Naive B cell (primary cell): Measurements from ENCODE around the gene RNF213. TPM values are rescaled to one million over a fixed set of nuclear protein-coding genes. Genes with fewer than 3 reads are reported as not detected.

Experiments used
- ATAC-seq, 2 donors: fragments of 150-1000 bp; cut with Tn5 transposase; 2 replicates each; pipeline ENCODE4 v1.10.0; 2021; ENCODE audit warnings: low read depth in 2 of 2, mild to moderate bottlenecking in 2 of 2, moderate library complexity in 2 of 2
- DNase-seq: peaks from one replicate; pipeline ENCODE4 v3.0.0; 2022
- H3K27ac Mint-ChIP-seq, 6 donors: one replicate each; pipeline ENCODE4 v1.8.0; 2020 to 2022; ENCODE audit warnings: mild to moderate bottlenecking in 6 of 6, mixed read lengths in 6 of 6, moderate library complexity in 5 of 6, inconsistent platforms in 2 of 6
- H3K27me3 Mint-ChIP-seq, 3 donors: one replicate each; pipeline ENCODE4 v1.8.0; 2021 to 2022; ENCODE audit warnings: mixed read lengths in 3 of 3, mild to moderate bottlenecking in 1 of 3
- H3K36me3 Mint-ChIP-seq, 2 donors: one replicate each; pipeline ENCODE4 v1.8.0; 2020 to 2022; ENCODE audit warnings: mixed read lengths in 2 of 2, inconsistent platforms in 1 of 2, mild to moderate bottlenecking in 1 of 2
- H3K4me1 Mint-ChIP-seq, 3 donors: one replicate each; pipeline ENCODE4 v1.8.0; 2020 to 2022; ENCODE audit warnings: mixed read lengths in 3 of 3, inconsistent platforms in 1 of 3, mild to moderate bottlenecking in 1 of 3, moderate library complexity in 1 of 3
- H3K4me3 Mint-ChIP-seq, 8 donors: one replicate each; pipeline ENCODE4 v1.8.0; 2020 to 2022; ENCODE audit warnings: mild to moderate bottlenecking in 8 of 8, mixed read lengths in 8 of 8, moderate library complexity in 8 of 8, inconsistent platforms in 2 of 8
- H3K9me3 Mint-ChIP-seq, 7 donors: one replicate each; pipeline ENCODE4 v1.8.0; 2020 to 2022; ENCODE audit warnings: mixed read lengths in 7 of 7, mild to moderate bottlenecking in 5 of 7, inconsistent platforms in 2 of 7, moderate library complexity in 1 of 7
- polyA plus RNA-seq, 6 donors: library from polyadenylated mRNA; unstranded; fragments of 300-500 nt; fragmentation: Illumina TruSeq; gene quantifications; one replicate each; pipeline ENCODE4 v1.2.3, GENCODE V29; 2021; ENCODE audit warnings: low read depth in 6 of 6

Gene RNF213
- polyA plus RNA-seq, 6 donors from 2014 or later: 9.2 to 34.7 (median 18.3) TPM

- no peak for ATAC-seq
- Mint-ChIP-seq H3K9me3 (no peaks in the 10 kb centered on the region), H3K4me3 (no peak overlapping the region), H3K27ac (peak overlapping the region in 1 of 6 donors; percentile 68), H3K27me3 (no peaks in the 10 kb centered on the region), H3K4me1 (peaks cover 25 to 38% (median 34%) of the 10 kb centered on the region in 3 donors), H3K36me3 (peaks cover 0 to 5% of the 10 kb centered on the region in 2 donors)
- no peak for DNase-seq
Measured at GRCh38 chr17:80422981-80423380, 162.3 kb downstream of the RNF213 start.

- H3K4me1 Mint-ChIP-seq: peaks cover 25 to 35% (median 34%) of the 10 kb centered on the region in 3 donors
- no peak for DNase-seq
- H3K27ac Mint-ChIP-seq: peak overlapping the region in 2 of 6 donors; percentile 58 to 87
- H3K27me3 Mint-ChIP-seq: no peaks in the 10 kb centered on the region
- peak overlapping the region in 4 of 8 donors; percentile 56 to 65 (median 61) for H3K4me3 Mint-ChIP-seq
- no peaks in the 10 kb centered on the region for H3K9me3 Mint-ChIP-seq
- no peak for ATAC-seq
- H3K36me3 Mint-ChIP-seq: no peaks in the 10 kb centered on the region
Measured at GRCh38 chr17:80423536-80424225, 163.0 kb downstream of the RNF213 start.

- Mint-ChIP-seq H3K4me1 (peaks cover 25 to 35% (median 34%) of the 10 kb centered on the region in 3 donors), H3K4me3 (peak overlapping the region in 6 of 8 donors; percentile 36 to 66 (median 61)), H3K27me3 (no peaks in the 10 kb centered on the region), H3K27ac (peak overlapping the region in 3 of 6 donors; percentile 30 to 87 (median 58)), H3K9me3 (no peaks in the 10 kb centered on the region), H3K36me3 (no peaks in the 10 kb centered on the region)
- ATAC-seq (peak; percentile 42 to 53), DNase-seq (peak; percentile 46)
Measured at GRCh38 chr17:80424261-80424660, 163.6 kb downstream of the RNF213 start.

GRCh38 chr17:80424878-80425765, 164.5 kb downstream of the RNF213 start:
- no peak for DNase-seq
- Mint-ChIP-seq H3K4me1 (peaks cover 20 to 35% (median 34%) of the 10 kb centered on the region in 3 donors), H3K27me3 (no peaks in the 10 kb centered on the region), H3K36me3 (no peaks in the 10 kb centered on the region), H3K4me3 (peak overlapping the region in 5 of 8 donors; percentile 12 to 78 (median 41)), H3K27ac (peak overlapping the region in 4 of 6 donors; percentile 30 to 67 (median 48)), H3K9me3 (no peaks in the 10 kb centered on the region)
- no peak for ATAC-seq

- H3K4me3 Mint-ChIP-seq: peak overlapping the region in 2 of 8 donors; percentile 50 to 53
- no peaks in the 10 kb centered on the region for H3K36me3 Mint-ChIP-seq
- DNase-seq: no peak
- H3K9me3 Mint-ChIP-seq: no peaks in the 10 kb centered on the region
- H3K4me1 Mint-ChIP-seq: peaks cover 20 to 35% (median 34%) of the 10 kb centered on the region in 3 donors
- no peaks in the 10 kb centered on the region for H3K27me3 Mint-ChIP-seq
- ATAC-seq: no peak
- peak overlapping the region in 5 of 6 donors; percentile 60 to 97 (median 86) for H3K27ac Mint-ChIP-seq
Measured at GRCh38 chr17:80425835-80426426, 165.3 kb downstream of the RNF213 start.

- no peaks in the 10 kb centered on the region for H3K27me3 Mint-ChIP-seq
- peaks cover 20 to 35% (median 34%) of the 10 kb centered on the region in 3 donors for H3K4me1 Mint-ChIP-seq
- no peaks in the 10 kb centered on the region for H3K9me3 Mint-ChIP-seq
- H3K4me3 Mint-ChIP-seq: peak overlapping the region in 2 of 8 donors; percentile 8 to 25
- ATAC-seq: peak; percentile 90 to 96
- H3K27ac Mint-ChIP-seq: peak overlapping the region; percentile 60 to 97 (median 87)
- DNase-seq: peak; percentile 88
- no peaks in the 10 kb centered on the region for H3K36me3 Mint-ChIP-seq
Measured at GRCh38 chr17:80426671-80427326, 166.1 kb downstream of the RNF213 start.

GRCh38 chr17:80427366-80428282, 167.0 kb downstream of the RNF213 start:
- no peaks in the 10 kb centered on the region for H3K27me3 Mint-ChIP-seq
- no peaks in the 10 kb centered on the region for H3K36me3 Mint-ChIP-seq
- no peak for ATAC-seq
- DNase-seq: no peak
- H3K4me1 Mint-ChIP-seq: peaks cover 20 to 35% (median 34%) of the 10 kb centered on the region in 3 donors
- H3K27ac Mint-ChIP-seq: peak overlapping the region in 1 of 6 donors; percentile 83
- no peak overlapping the region for H3K4me3 Mint-ChIP-seq
- no peaks in the 10 kb centered on the region for H3K9me3 Mint-ChIP-seq

- Mint-ChIP-seq H3K9me3 (no peaks in the 10 kb centered on the region), H3K4me3 (no peak overlapping the region), H3K27me3 (no peaks in the 10 kb centered on the region), H3K4me1 (peaks cover 20 to 35% (median 34%) of the 10 kb centered on the region in 3 donors), H3K27ac (no peak overlapping the region), H3K36me3 (no peaks in the 10 kb centered on the region)
- no peak for ATAC-seq
- no peak for DNase-seq
Measured at GRCh38 chr17:80428363-80428762, 167.7 kb downstream of the RNF213 start.

- peaks cover 19 to 33% (median 32%) of the 10 kb centered on the region in 3 donors for H3K4me1 Mint-ChIP-seq
- no peak overlapping the region for H3K4me3 Mint-ChIP-seq
- ATAC-seq (no peak), DNase-seq (no peak)
- no peaks in the 10 kb centered on the region for H3K27me3 Mint-ChIP-seq
- H3K9me3 Mint-ChIP-seq: no peaks in the 10 kb centered on the region
- H3K36me3 Mint-ChIP-seq: no peaks in the 10 kb centered on the region
- H3K27ac Mint-ChIP-seq: no peak overlapping the region
Measured at GRCh38 chr17:80428796-80429195, 168.1 kb downstream of the RNF213 start.

GRCh38 chr17:80429356-80430275, 169.0 kb downstream of the RNF213 start:
- ATAC-seq: no peak
- H3K27me3 Mint-ChIP-seq: no peaks in the 10 kb centered on the region
- no peaks in the 10 kb centered on the region for H3K36me3 Mint-ChIP-seq
- H3K9me3 Mint-ChIP-seq: no peaks in the 10 kb centered on the region
- peaks cover 14 to 26% (median 24%) of the 10 kb centered on the region in 3 donors for H3K4me1 Mint-ChIP-seq
- H3K4me3 Mint-ChIP-seq: no peak overlapping the region
- no peak for DNase-seq
- no peak overlapping the region for H3K27ac Mint-ChIP-seq

GRCh38 chr17:80430446-80431245, 170.0 kb downstream of the RNF213 start:
- Mint-ChIP-seq H3K9me3 (no peaks in the 10 kb centered on the region), H3K4me1 (peaks cover 9 to 15% (median 14%) of the 10 kb centered on the region in 3 donors), H3K36me3 (no peaks in the 10 kb centered on the region), H3K27me3 (no peaks in the 10 kb centered on the region), H3K27ac (no peak overlapping the region), H3K4me3 (no peak overlapping the region)
- no peak for DNase-seq
- ATAC-seq: no peak
